PFSK-1 (cell line): ENCODE results near the gene FAM20A.

Experiments
- POLR2AphosphoS5 ChIP-seq: IDR thresholded peaks from 2 replicates; pipeline ENCODE4 v1.6.1; 2012; ENCODE audit warnings: low read depth, mild to moderate bottlenecking, control low read depth, low read length, moderate library complexity
- TF ChIP-seq, protein P1 (sequence below), 2 experiments: IDR thresholded peaks; 2 replicates each; pipeline versions ENCODE4 v1.6.1 to v1.8.0; 2011 to 2012; ENCODE audit warnings: low read depth in 2 of 2, low read length in 2 of 2, control low read depth in 1 of 2, inconsistent platforms in 1 of 2, mild to moderate bottlenecking in 1 of 2, moderate library complexity in 1 of 2; ENCODE audit not compliant: insufficient read depth in 1 of 2

DNA sequence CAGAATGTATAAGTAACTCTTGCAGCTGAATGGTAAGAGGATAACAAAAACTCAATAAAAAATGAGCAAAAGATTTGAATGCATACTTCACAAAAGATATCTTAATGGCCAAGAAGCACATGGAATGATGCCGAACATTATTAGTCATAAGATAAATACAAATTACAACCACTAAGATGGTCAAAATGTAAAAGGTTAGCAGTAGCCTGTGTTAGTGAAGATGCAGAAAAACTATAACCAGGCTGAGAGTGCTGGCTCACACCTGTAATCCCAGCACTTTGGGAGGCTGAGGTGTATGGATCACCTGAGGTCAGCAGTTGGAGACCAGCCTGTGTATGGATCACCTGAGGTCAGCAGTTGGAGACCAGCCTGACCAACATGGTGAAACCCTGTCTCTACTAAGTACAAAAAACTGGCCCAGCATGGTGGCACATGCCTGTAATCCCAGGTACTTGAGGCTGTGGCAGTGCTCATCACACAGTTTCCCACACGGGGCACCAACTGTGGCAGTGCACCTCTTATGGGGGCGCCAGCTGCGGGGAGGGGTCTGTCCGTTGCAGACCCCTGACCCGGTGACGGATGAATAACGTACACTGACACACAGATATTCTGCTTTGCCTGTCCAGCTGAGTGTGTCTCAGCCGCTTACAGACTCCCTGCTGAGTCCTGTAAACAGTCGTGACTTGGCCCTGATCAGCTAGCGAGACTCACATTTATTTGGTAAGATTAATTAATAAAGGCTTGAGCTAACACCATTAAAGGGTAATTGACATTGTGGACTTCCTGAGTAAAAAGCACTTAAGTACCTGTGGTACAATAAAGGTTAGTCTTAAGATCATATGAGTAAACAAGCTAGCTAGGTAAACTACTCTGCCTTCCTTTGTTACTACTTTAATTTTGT, 45.7 kb upstream of the FAM20A start:
- TF ChIP-seq POLR2AphosphoS5: no peak
- TF ChIP-seq, protein P1, sequence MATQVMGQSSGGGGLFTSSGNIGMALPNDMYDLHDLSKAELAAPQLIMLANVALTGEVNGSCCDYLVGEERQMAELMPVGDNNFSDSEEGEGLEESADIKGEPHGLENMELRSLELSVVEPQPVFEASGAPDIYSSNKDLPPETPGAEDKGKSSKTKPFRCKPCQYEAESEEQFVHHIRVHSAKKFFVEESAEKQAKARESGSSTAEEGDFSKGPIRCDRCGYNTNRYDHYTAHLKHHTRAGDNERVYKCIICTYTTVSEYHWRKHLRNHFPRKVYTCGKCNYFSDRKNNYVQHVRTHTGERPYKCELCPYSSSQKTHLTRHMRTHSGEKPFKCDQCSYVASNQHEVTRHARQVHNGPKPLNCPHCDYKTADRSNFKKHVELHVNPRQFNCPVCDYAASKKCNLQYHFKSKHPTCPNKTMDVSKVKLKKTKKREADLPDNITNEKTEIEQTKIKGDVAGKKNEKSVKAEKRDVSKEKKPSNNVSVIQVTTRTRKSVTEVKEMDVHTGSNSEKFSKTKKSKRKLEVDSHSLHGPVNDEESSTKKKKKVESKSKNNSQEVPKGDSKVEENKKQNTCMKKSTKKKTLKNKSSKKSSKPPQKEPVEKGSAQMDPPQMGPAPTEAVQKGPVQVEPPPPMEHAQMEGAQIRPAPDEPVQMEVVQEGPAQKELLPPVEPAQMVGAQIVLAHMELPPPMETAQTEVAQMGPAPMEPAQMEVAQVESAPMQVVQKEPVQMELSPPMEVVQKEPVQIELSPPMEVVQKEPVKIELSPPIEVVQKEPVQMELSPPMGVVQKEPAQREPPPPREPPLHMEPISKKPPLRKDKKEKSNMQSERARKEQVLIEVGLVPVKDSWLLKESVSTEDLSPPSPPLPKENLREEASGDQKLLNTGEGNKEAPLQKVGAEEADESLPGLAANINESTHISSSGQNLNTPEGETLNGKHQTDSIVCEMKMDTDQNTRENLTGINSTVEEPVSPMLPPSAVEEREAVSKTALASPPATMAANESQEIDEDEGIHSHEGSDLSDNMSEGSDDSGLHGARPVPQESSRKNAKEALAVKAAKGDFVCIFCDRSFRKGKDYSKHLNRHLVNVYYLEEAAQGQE (IDR thresholded peaks at IDR 0.05; ENCODE audit: insufficient read depth in 1 of 2, low read depth in 2 of 2, low read length in 2 of 2): no peak
